GM12892 (cell line): ENCODE data around the gene ZCCHC7.

Experiments used
- POLR2A ChIP-seq: IDR thresholded peaks from 2 replicates; pipeline ENCODE4 v1.6.1; 2011; ENCODE audit warnings: low read depth, low read length, control low read depth
- POLR2AphosphoS5 ChIP-seq: IDR thresholded peaks from 2 replicates; pipeline ENCODE4 v1.6.1; 2011; ENCODE audit warnings: low read depth, low read length, control low read depth

GRCh38 chr9:37379835-37380234 lies 259.5 kb downstream of the ZCCHC7 start:
- TF ChIP-seq POLR2A (no peak), POLR2AphosphoS5 (no peak)
